K562 (cell line): ENCODE measurements around the gene LRP1. TPM values are rescaled to one million over a fixed set of nuclear protein-coding genes. Genes with fewer than 3 reads are reported as not detected.
A peak's percentile ranks its signal among the peaks of the same experiment; 100 is the strongest.

Source experiments
- ARHGAP35 ChIP-seq: fragments of 450-650 bp; IDR thresholded peaks from 2 replicates; pipeline ENCODE4 v1.6.1; 2018; ENCODE audit not compliant: partially characterized antibody
- ATF6 ChIP-seq: sonication (generic); formaldehyde crosslinking; IDR thresholded peaks from 2 replicates; pipeline ENCODE4 v1.4.0; 2020; ENCODE audit warnings: mild to moderate bottlenecking, missing genetic modification reagents
- COPS2 ChIP-seq: fragments of 450-650 bp; conservative IDR thresholded peaks from 2 replicates; pipeline ENCODE4 v1.6.1; 2016; ENCODE audit warnings: mild to moderate bottlenecking, moderate library complexity
- ELK3 ChIP-seq: fragments of 450-650 bp; formaldehyde crosslinking; IDR thresholded peaks from 2 replicates; pipeline ENCODE4 v1.4.0; 2020; ENCODE audit warnings: mild to moderate bottlenecking
- ERF ChIP-seq: fragments of 450-650 bp; formaldehyde crosslinking; IDR thresholded peaks from 2 replicates; pipeline ENCODE4 v1.4.0; 2020; ENCODE audit warnings: mild to moderate bottlenecking, mixed read lengths
- ETV6 ChIP-seq, 3 experiments: fragments of 150-350 bp in 1 of 3; sonication (generic) in 1 of 3; formaldehyde crosslinking in 1 of 3; IDR thresholded peaks; 2 replicates each; pipeline versions ENCODE4 v1.6.1 to v1.8.0; 2014 to 2022; ENCODE audit warnings: borderline replicate concordance in 2 of 3, low read depth in 2 of 3, antibody characterized with exemption in 1 of 3, low read length in 1 of 3, mild to moderate bottlenecking in 1 of 3, missing genetic modification reagents in 1 of 3
- HOXB6 ChIP-seq: fragments of 250-450 bp; sonication (Bioruptor Pico); IDR thresholded peaks from 2 replicates; pipeline ENCODE4 v1.5.1; 2022; ENCODE audit warnings: mild to moderate bottlenecking, borderline replicate concordance
- KDM5B ChIP-seq: fragments of 200-600 bp; sonication (generic); IDR thresholded peaks from 2 replicates; pipeline ENCODE4 v1.6.1; 2012; ENCODE audit warnings: low read depth, mild to moderate bottlenecking, moderate library complexity, low read length, control low read depth, inconsistent platforms; ENCODE audit not compliant: insufficient replicate concordance
- KLF13 ChIP-seq: fragments of 450-650 bp; IDR thresholded peaks from 2 replicates; pipeline ENCODE4 v1.6.1; 2016; ENCODE audit warnings: missing genetic modification characterization, low read depth, mild to moderate bottlenecking, missing compliant biosample characterization, moderate library complexity, borderline replicate concordance
- MCM3 ChIP-seq: fragments of 450-650 bp; IDR thresholded peaks from 2 replicates; pipeline ENCODE4 v1.6.1; 2016
- MNT ChIP-seq, 2 experiments: fragments of 450-650 bp; conservative IDR thresholded peaks; 2 replicates each; pipeline ENCODE4 v1.6.1; 2017; ENCODE audit warnings: mild to moderate bottlenecking in 2 of 2, moderate library complexity in 2 of 2
- NFXL1 ChIP-seq: fragments of 450-650 bp; formaldehyde crosslinking; IDR thresholded peaks from 2 replicates; pipeline ENCODE4 v1.4.0; 2021; ENCODE audit warnings: mild to moderate bottlenecking
- RBM14 ChIP-seq: fragments of 200-400 bp; formaldehyde crosslinking; IDR thresholded peaks from 2 replicates; pipeline ENCODE4 v1.6.1; 2018; ENCODE audit warnings: low read depth, mild to moderate bottlenecking, low read length, moderate library complexity, borderline replicate concordance; ENCODE audit not compliant: insufficient read depth
- SIN3A ChIP-seq, 2 experiments: fragments of 150-350 bp in 1 of 2; IDR thresholded peaks; 2 replicates each; pipeline ENCODE4 v1.6.1; 2011 to 2016; ENCODE audit warnings: borderline replicate concordance in 2 of 2, low read depth in 2 of 2, low read length in 2 of 2, mild to moderate bottlenecking in 2 of 2, moderate library complexity in 2 of 2; ENCODE audit not compliant: control insufficient read depth in 1 of 2
- SRF ChIP-seq, 2 experiments: fragments of 250-450, 450-650 bp in 1 of 2; sonication (Bioruptor Pico) in 1 of 2; sonication (generic) in 1 of 2; formaldehyde crosslinking; IDR thresholded peaks; 2 replicates each; pipeline versions ENCODE4 v1.5.0 to v1.5.1; 2020 to 2022; ENCODE audit warnings: mild to moderate bottlenecking in 1 of 2, missing genetic modification reagents in 1 of 2
- U2AF2 ChIP-seq: fragments of 200-400 bp; formaldehyde crosslinking; optimal IDR thresholded peaks from 2 replicates; pipeline ENCODE3; 2017; ENCODE audit warnings: low read depth, mild to moderate bottlenecking, low read length
- ZNF143 ChIP-seq: sonication (generic); formaldehyde crosslinking; IDR thresholded peaks from 2 replicates; pipeline ENCODE4 v1.9.0; 2022; ENCODE audit warnings: mild to moderate bottlenecking, missing genetic modification reagents
- ZSCAN32 ChIP-seq: fragments of 450-650 bp; formaldehyde crosslinking; IDR thresholded peaks from 2 replicates; pipeline ENCODE4 v1.4.0; 2020; ENCODE audit warnings: mild to moderate bottlenecking, moderate library complexity
- polyA plus RNA-seq, 8 experiments: library from polyadenylated mRNA; depleted of rRNA in 4 of 8; stranded (reverse) in 5 of 8; unstranded in 3 of 8; fragments of >200 nt; fragmentation: Nextera tagmentation in 2 of 8; fragmentation: Illumina TruSeq in 1 of 8; extraction: Ambion mirVana in 2 of 8; extraction: Trizol in 1 of 8; gene quantifications; 2 replicates each; pipeline versions ENCODE4 v1.2.1 to v1.2.3, GENCODE V29; 2011 to 2014; ENCODE audit warnings: inconsistent platforms in 1 of 8, missing spikeins in 1 of 8
- total RNA-seq, 7 experiments: library from RNA; depleted of rRNA in 6 of 7; stranded (reverse); fragments of >200 nt in 6 of 7; fragmentation: Illumina TruSeq in 2 of 7; extraction: Trizol in 2 of 7; gene quantifications; 2 replicates each; pipeline versions ENCODE4 v1.2.1 to v1.2.3, GENCODE V29; 2011 to 2021; ENCODE audit warnings: low replicate concordance in 1 of 7

Gene LRP1
- total and polyA plus RNA-seq, 9 of the 15 experiments (the other 6 are each of a cell fraction or from before 2014, with no cell fraction given) = 0.04 to 0.64 (median 0.19) TPM; not detected in 2

- 0 out of 4 replicates have a peak, but pooled peaks of 1 of the 2 experiments have one; percentile 28 for TF ChIP-seq SIN3A (IDR thresholded peaks at IDR 0.05; ENCODE audit: borderline replicate concordance in 2 of 2, control insufficient read depth in 1 of 2, low read depth in 2 of 2, low read length in 2 of 2)
- TF ChIP-seq RBM14 = no peak
- peak; percentile 3 for TF ChIP-seq KDM5B
- no peak for TF ChIP-seq ZSCAN32
- TF ChIP-seq SRF (CRISPR knock-in tag; IDR thresholded peaks at IDR 0.05) = peak in 1 of 2 experiments; percentile 44; a peak in 1 of 4 replicates
- TF ChIP-seq HOXB6 (CRISPR knock-in tag) = no peak
- no peak for TF ChIP-seq U2AF2
- TF ChIP-seq MNT (conservative IDR thresholded peaks at IDR 0.05) = peak in 1 of 2 experiments; percentile 58; a peak in 1 of 4 replicates
- no peak for TF ChIP-seq ARHGAP35
- no peak for TF ChIP-seq NFXL1
- no peak for TF ChIP-seq KLF13
- TF ChIP-seq MCM3 = no peak
- no peak for TF ChIP-seq ATF6 (CRISPR knock-in tag)
- no peak for TF ChIP-seq ZNF143
- no peak for TF ChIP-seq ETV6 (IDR thresholded peaks at IDR 0.05; ENCODE audit: borderline replicate concordance in 1 of 2, low read depth in 2 of 2, low read length in 1 of 2)
- no peak for TF ChIP-seq ETV6 (CRISPR knock-in tag; IDR thresholded peaks at IDR 0.05; ENCODE audit: borderline replicate concordance)
- TF ChIP-seq COPS2 = no peak
- TF ChIP-seq ELK3 (CRISPR knock-in tag) = no peak
- no peak for TF ChIP-seq ERF
Measured at GRCh38 chr12:57110104-57111030, 17.9 kb upstream of the LRP1 start (continued).
